ENCODE measurements around the gene NDUFA13. TPM values are rescaled to one million over a fixed set of nuclear protein-coding genes. Genes with fewer than 3 reads are reported as not detected.

NDUFA13 gene
- polyA plus RNA-seq, 1 donor from 2014 or later, result 266 TPM

GRCh38 chr19:19534556-19535265 is 18.7 kb downstream of the NDUFA13 start:
- TF ChIP-seq EZH2 (IDR thresholded peaks at IDR 0.05; ENCODE audit: borderline replicate concordance, insufficient read depth, low read length, poor library complexity, severe bottlenecking), result no peak
- TF ChIP-seq, protein P1, sequence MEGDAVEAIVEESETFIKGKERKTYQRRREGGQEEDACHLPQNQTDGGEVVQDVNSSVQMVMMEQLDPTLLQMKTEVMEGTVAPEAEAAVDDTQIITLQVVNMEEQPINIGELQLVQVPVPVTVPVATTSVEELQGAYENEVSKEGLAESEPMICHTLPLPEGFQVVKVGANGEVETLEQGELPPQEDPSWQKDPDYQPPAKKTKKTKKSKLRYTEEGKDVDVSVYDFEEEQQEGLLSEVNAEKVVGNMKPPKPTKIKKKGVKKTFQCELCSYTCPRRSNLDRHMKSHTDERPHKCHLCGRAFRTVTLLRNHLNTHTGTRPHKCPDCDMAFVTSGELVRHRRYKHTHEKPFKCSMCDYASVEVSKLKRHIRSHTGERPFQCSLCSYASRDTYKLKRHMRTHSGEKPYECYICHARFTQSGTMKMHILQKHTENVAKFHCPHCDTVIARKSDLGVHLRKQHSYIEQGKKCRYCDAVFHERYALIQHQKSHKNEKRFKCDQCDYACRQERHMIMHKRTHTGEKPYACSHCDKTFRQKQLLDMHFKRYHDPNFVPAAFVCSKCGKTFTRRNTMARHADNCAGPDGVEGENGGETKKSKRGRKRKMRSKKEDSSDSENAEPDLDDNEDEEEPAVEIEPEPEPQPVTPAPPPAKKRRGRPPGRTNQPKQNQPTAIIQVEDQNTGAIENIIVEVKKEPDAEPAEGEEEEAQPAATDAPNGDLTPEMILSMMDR (IDR thresholded peaks at IDR 0.05; ENCODE audit: poor library complexity, severe bottlenecking), result no peak
- TF ChIP-seq POLR2AphosphoS5 (IDR thresholded peaks at IDR 0.05), result no peak
- TF ChIP-seq MXI1 (conservative IDR thresholded peaks at IDR 0.05; ENCODE audit: poor library complexity, severe bottlenecking), result no peak
- no peak for TF ChIP-seq TAF1 (IDR thresholded peaks at IDR 0.05; ENCODE audit: low read depth)
- TF ChIP-seq EP300 (conservative IDR thresholded peaks at IDR 0.05; ENCODE audit: poor library complexity, severe bottlenecking), result no peak
- TF ChIP-seq RAD21 (conservative IDR thresholded peaks at IDR 0.05), result no peak
- TF ChIP-seq, protein P2, sequence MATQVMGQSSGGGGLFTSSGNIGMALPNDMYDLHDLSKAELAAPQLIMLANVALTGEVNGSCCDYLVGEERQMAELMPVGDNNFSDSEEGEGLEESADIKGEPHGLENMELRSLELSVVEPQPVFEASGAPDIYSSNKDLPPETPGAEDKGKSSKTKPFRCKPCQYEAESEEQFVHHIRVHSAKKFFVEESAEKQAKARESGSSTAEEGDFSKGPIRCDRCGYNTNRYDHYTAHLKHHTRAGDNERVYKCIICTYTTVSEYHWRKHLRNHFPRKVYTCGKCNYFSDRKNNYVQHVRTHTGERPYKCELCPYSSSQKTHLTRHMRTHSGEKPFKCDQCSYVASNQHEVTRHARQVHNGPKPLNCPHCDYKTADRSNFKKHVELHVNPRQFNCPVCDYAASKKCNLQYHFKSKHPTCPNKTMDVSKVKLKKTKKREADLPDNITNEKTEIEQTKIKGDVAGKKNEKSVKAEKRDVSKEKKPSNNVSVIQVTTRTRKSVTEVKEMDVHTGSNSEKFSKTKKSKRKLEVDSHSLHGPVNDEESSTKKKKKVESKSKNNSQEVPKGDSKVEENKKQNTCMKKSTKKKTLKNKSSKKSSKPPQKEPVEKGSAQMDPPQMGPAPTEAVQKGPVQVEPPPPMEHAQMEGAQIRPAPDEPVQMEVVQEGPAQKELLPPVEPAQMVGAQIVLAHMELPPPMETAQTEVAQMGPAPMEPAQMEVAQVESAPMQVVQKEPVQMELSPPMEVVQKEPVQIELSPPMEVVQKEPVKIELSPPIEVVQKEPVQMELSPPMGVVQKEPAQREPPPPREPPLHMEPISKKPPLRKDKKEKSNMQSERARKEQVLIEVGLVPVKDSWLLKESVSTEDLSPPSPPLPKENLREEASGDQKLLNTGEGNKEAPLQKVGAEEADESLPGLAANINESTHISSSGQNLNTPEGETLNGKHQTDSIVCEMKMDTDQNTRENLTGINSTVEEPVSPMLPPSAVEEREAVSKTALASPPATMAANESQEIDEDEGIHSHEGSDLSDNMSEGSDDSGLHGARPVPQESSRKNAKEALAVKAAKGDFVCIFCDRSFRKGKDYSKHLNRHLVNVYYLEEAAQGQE (IDR thresholded peaks at IDR 0.05; ENCODE audit: borderline replicate concordance), result no peak
- TF ChIP-seq SMC3 (conservative IDR thresholded peaks at IDR 0.05; ENCODE audit: poor library complexity), result no peak
- H3K79me2 ChIP-seq (replicated peaks; ENCODE audit: insufficient read depth, low read length), result no peaks in the 10 kb centered on the region
- no peak overlapping the region for H3K4me2 ChIP-seq (ENCODE audit: low read length)
- no peaks in the 10 kb centered on the region for H3K9me3 ChIP-seq (ENCODE audit: low read length)
- H3K9ac ChIP-seq (ENCODE audit: low read length), result no peak overlapping the region
- H3K36me3 ChIP-seq (ENCODE audit: insufficient read depth, low read length), result no peaks in the 10 kb centered on the region
- no peak overlapping the region for H3K4me3 ChIP-seq (ENCODE audit: low read length)
- H3K27ac ChIP-seq (ENCODE audit: low read length), result no peak overlapping the region
- no peaks in the 10 kb centered on the region for H3K9me2 ChIP-seq (ENCODE audit: insufficient read depth, low read length)
- H2AFZ ChIP-seq (ENCODE audit: low read depth, low read length), result no peak overlapping the region
- no peaks in the 10 kb centered on the region for H3F3A ChIP-seq (ENCODE audit: insufficient read depth, low read length, poor library complexity, severe bottlenecking)
- H4K20me1 ChIP-seq (ENCODE audit: insufficient read depth), result no peaks in the 10 kb centered on the region
- no peaks in the 10 kb centered on the region for H3K27me3 ChIP-seq (ENCODE audit: insufficient read depth, low read depth, low read length)

DNA sequence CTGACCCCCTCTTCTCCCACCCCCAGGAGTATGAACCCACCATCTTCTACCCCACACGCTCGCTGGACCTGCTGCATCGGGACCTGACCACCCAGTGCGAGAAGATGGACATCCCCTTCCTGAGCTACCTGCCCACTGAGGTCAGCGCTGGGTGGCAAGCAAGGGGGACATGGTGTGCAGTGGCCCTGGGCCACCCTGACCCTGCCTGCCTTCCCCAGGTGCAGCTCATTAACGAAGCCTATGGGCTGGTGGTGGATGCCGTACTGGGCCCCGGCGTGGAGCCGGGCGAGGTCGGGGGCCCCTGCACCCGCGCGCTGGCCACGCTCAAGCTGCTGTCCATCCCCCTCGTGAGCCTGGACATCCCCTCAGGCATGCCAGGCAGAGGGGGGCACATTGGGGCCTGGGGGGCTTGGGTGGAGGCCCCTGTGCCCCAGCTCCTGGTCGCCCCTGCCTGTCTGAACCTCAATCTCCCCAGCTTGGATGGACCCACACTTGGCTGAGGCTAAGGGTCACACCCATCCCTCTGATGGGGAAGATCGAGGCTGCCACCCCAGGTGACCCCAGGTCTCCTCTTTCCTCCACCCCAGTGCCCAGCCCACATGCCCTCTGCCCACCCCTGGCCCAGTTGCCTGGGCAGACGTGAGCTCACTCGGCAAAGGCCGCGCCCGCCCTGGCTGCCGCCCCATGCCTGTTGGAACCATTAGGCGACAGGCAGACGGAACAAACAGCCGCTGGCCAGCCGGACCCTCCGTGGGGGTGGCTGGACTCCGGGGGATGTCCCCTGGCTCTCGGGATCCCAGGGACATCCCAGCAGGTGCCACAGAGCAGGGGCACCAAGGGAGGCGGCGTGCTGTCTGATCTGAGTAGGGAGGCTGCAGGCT is 19.5 kb downstream of the NDUFA13 start:
- no peaks in the 10 kb centered on the region for H3K79me2 ChIP-seq (replicated peaks; ENCODE audit: insufficient read depth, low read length)
- H3K9ac ChIP-seq (ENCODE audit: low read length), result no peak overlapping the region
- no peaks in the 10 kb centered on the region for H3K9me2 ChIP-seq (ENCODE audit: insufficient read depth, low read length)
- TF ChIP-seq SMC3 (conservative IDR thresholded peaks at IDR 0.05; ENCODE audit: poor library complexity) (no peak), EP300 (conservative IDR thresholded peaks at IDR 0.05; ENCODE audit: poor library complexity, severe bottlenecking) (no peak), EZH2 (IDR thresholded peaks at IDR 0.05; ENCODE audit: borderline replicate concordance, insufficient read depth, low read length, poor library complexity, severe bottlenecking) (no peak), POLR2AphosphoS5 (IDR thresholded peaks at IDR 0.05) (no peak), RAD21 (conservative IDR thresholded peaks at IDR 0.05) (no peak), TAF1 (IDR thresholded peaks at IDR 0.05; ENCODE audit: low read depth) (no peak), MXI1 (conservative IDR thresholded peaks at IDR 0.05; ENCODE audit: poor library complexity, severe bottlenecking) (no peak)
- TF ChIP-seq, protein P2 (IDR thresholded peaks at IDR 0.05; ENCODE audit: borderline replicate concordance), result no peak
- TF ChIP-seq, protein P1 (IDR thresholded peaks at IDR 0.05; ENCODE audit: poor library complexity, severe bottlenecking), result no peak
- no peak overlapping the region for H3K4me3 ChIP-seq (ENCODE audit: low read length)
- H3K9me3 ChIP-seq (ENCODE audit: low read length), result no peaks in the 10 kb centered on the region
- no peak overlapping the region for H3K27ac ChIP-seq (ENCODE audit: low read length)
- no peaks in the 10 kb centered on the region for H4K20me1 ChIP-seq (ENCODE audit: insufficient read depth)
- no peaks in the 10 kb centered on the region for H3F3A ChIP-seq (ENCODE audit: insufficient read depth, low read length, poor library complexity, severe bottlenecking)
- no peaks in the 10 kb centered on the region for H3K27me3 ChIP-seq (ENCODE audit: insufficient read depth, low read depth, low read length)
- no peak overlapping the region for H3K4me2 ChIP-seq (ENCODE audit: low read length)
- no peaks in the 10 kb centered on the region for H3K36me3 ChIP-seq (ENCODE audit: insufficient read depth, low read length)
- H2AFZ ChIP-seq (ENCODE audit: low read depth, low read length), result no peak overlapping the region
